ENCODE data around the gene PPP3CB.

GRCh38 chr10:73449113-73449512 lies 46.7 kb downstream of the PPP3CB start:
- TF ChIP-seq CTCF (conservative IDR thresholded peaks at IDR 0.05), result no peak
- no peak for TF ChIP-seq EZH2 (IDR thresholded peaks at IDR 0.05; ENCODE audit: low read depth)

All from PC-9 (cell line).